Large intestine (tissue), 3 donors: Measurements from ENCODE around the gene FGGY. TPM values are rescaled to one million over a fixed set of nuclear protein-coding genes. Genes with fewer than 3 reads are reported as not detected.
A peak's percentile ranks its signal among the peaks of the same experiment; 100 is the strongest.

ENCODE experiments used
- DNase-seq, 2 donors: peaks; one replicate each; pipeline versions ENCODE4 v3.0.0 to v3.0.0-alpha.2; 2013
- H3K27ac ChIP-seq: one replicate; pipeline ENCODE4 v1.5.1; 2013; ENCODE audit warnings: low read length
- H3K27me3 ChIP-seq: 2 replicates; pipeline ENCODE4 v1.6.1; 2013; ENCODE audit warnings: low read length; ENCODE audit not compliant: control insufficient read depth, insufficient read depth
- H3K36me3 ChIP-seq: 2 replicates; pipeline ENCODE4 v1.6.1; 2013; ENCODE audit warnings: low read length; ENCODE audit not compliant: control insufficient read depth, insufficient read depth
- H3K4me1 ChIP-seq: one replicate; pipeline ENCODE4 v1.6.1; 2013; ENCODE audit warnings: low read length; ENCODE audit not compliant: control insufficient read depth, insufficient read depth
- H3K4me3 ChIP-seq: one replicate; pipeline ENCODE4 v1.5.1; 2013; ENCODE audit warnings: low read length
- H3K9me3 ChIP-seq: one replicate; pipeline ENCODE4 v1.6.1; 2013; ENCODE audit warnings: mild to moderate bottlenecking, low read depth, low read length, moderate library complexity; ENCODE audit not compliant: control insufficient read depth
- WGBS: methylation state at CpG from one replicate; pipeline ENCODE4 v1.1.5; 2013; ENCODE audit warnings: low lambda C conversion rate; ENCODE audit not compliant: insufficient coverage; 5-methylcytosine and 5-hydroxymethylcytosine counted together
- polyA plus RNA-seq: library from polyadenylated mRNA; unstranded; fragments of 120-200 nt; gene quantifications from one replicate; pipeline ENCODE4 v1.2.1, GENCODE V29; 2013

Gene FGGY
- polyA plus RNA-seq, 1 donor, result 17.5 TPM

- H3K4me1 ChIP-seq, result peaks cover 14% of the 10 kb centered on the region
- H3K27me3 ChIP-seq, result no peaks in the 10 kb centered on the region
- 40% methylated on average over 1 of the region's 3 CpGs for WGBS
- peak; percentile 77 to 90 for DNase-seq
- H3K9me3 ChIP-seq, result no peaks in the 10 kb centered on the region
- peak overlapping the region; percentile 72 for H3K27ac ChIP-seq
- no peaks in the 10 kb centered on the region for H3K36me3 ChIP-seq
- no peak overlapping the region for H3K4me3 ChIP-seq
These were observed 320.5 kb downstream of the FGGY start for GRCh38 chr1:59617434-59617833.

DNA sequence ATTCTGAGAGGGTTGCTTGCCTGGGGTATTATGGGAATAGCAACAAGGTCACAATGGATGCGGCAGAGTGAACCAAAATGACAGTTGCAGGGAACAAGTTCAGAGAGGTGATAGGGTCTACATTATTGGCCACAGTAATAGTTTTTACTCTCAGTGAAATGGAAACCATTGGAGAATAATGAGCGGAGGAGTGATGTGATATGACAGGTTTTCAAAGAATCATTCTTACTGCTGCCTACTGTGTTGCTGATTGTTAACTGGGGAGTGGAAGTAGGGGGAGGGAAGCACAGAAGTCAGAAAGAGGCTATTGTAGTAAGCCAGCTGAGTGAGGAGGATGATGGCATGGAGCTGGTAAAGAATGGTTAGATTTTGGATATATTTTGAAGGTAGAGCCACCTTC lies 322.7 kb downstream of the FGGY start:
- Histone ChIP-seq H3K27me3 (no peaks in the 10 kb centered on the region), H3K36me3 (no peaks in the 10 kb centered on the region), H3K27ac (no peak overlapping the region), H3K4me3 (no peak overlapping the region), H3K4me1 (peaks cover 14% of the 10 kb centered on the region), H3K9me3 (no peaks in the 10 kb centered on the region)
- WGBS, result no CpG with 5 or more reads among the region's 2 CpGs
- no peak for DNase-seq

DNA sequence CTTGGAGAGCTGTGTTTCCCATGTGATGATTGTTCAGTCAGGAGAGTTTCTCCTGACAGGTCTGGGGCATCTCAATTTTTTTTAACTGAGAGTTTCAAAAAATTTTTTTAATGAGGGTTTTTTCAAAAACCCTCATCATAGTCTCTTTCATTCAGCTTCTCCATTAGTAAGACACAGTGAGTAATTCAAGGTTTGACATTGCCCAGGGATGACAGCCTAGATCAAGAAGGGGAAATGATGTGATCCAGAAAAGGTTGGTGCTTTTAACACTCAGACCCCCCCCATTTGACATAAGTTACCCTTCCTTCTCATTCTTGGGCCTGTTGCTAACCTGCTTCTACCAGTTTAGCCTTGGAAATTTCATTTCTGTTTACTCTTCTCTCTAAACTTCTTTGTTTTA lies 328.5 kb downstream of the FGGY start:
- Histone ChIP-seq H3K36me3 (no peaks in the 10 kb centered on the region), H3K4me3 (no peak overlapping the region), H3K4me1 (no peaks in the 10 kb centered on the region), H3K9me3 (no peaks in the 10 kb centered on the region), H3K27me3 (no peaks in the 10 kb centered on the region), H3K27ac (no peak overlapping the region)
- DNase-seq, result no peak

DNA sequence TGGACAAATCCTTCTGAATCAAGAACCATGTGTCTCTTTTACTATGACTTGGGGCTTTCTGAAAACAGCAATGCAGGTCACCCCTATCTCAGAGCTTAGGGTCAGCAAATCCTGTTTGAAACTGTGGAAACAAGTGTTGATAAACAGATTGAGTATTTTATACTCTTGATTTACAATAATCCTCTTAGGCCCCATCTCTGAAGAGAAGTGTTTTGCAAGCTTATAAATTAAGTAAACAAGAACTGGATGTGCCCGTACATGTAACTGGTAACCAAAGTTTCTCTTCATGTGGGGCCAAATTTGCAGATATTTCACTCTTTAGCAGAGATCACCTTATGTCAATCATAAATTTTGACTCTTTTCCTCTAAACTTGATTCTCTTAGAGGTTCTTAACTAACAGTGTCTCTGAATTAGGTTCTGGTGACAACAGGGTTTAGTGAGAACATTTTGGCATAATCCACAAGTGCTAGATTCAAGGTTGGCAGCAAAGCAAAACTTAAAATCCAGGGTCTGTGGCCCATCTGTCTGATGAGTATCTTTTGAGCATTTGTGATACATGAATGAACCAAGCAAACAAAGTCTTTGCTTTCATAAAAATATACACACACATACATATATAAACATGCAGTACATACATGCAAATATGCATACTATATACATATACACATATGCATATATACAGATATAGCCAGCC lies 334.8 kb downstream of the FGGY start:
- 43% methylated on average over 1 of the region's 1 CpG for WGBS
- Histone ChIP-seq H3K36me3 (no peaks in the 10 kb centered on the region), H3K4me1 (no peaks in the 10 kb centered on the region), H3K4me3 (no peak overlapping the region), H3K27me3 (no peaks in the 10 kb centered on the region), H3K27ac (no peak overlapping the region), H3K9me3 (no peaks in the 10 kb centered on the region)
- DNase-seq, result no peak

GRCh38 chr1:59635097-59635496 lies 338.2 kb downstream of the FGGY start:
- H3K4me3 ChIP-seq, result no peak overlapping the region
- H3K27me3 ChIP-seq, result no peaks in the 10 kb centered on the region

DNA sequence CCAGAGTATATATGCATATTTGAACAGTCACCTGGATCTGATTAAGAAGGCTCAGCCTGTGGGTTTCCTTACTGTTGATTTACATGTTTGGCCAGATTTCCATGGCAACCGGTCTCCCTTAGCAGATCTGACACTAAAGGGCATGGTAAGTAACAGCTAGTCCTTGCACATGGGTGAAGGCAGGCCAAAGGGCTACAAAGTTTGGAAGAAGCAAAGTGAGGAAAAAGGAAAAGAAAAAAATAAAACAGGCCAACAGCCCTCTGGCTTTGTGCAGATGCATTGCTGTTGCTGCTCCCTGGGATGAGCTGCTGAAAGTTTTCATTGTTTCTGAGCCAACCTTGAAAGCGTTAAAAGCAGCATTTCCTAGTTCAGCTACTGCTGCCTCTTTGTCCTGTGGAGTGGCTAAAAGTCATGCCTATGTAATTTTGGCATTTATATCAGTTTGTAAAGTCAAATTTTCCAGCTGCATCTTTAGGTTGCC lies 341.4 kb downstream of the FGGY start:
- DNase-seq, result peak; percentile 20 to 72
- H3K4me3 ChIP-seq, result no peak overlapping the region
- H3K9me3 ChIP-seq, result no peaks in the 10 kb centered on the region
- WGBS, result 40% methylated on average over 1 of the region's 2 CpGs
- H3K4me1 ChIP-seq, result no peaks in the 10 kb centered on the region
- H3K27ac ChIP-seq, result no peak overlapping the region
- peaks cover 2% of the 10 kb centered on the region for H3K36me3 ChIP-seq
- H3K27me3 ChIP-seq, result no peaks in the 10 kb centered on the region

More at GRCh38 chr1:59635097-59635496, 338.2 kb downstream of the FGGY start:
- no peak for DNase-seq
- no peaks in the 10 kb centered on the region for H3K9me3 ChIP-seq
- H3K4me1 ChIP-seq, result no peaks in the 10 kb centered on the region
- H3K27ac ChIP-seq, result no peak overlapping the region
- WGBS, result 81% methylated on average over 2 of the region's 2 CpGs
- H3K36me3 ChIP-seq, result no peaks in the 10 kb centered on the region

- no peak overlapping the region for H3K27ac ChIP-seq
- no peaks in the 10 kb centered on the region for H3K9me3 ChIP-seq
- H3K36me3 ChIP-seq, result peaks cover 2% of the 10 kb centered on the region
- H3K4me3 ChIP-seq, result no peak overlapping the region
- H3K27me3 ChIP-seq, result no peaks in the 10 kb centered on the region
- H3K4me1 ChIP-seq, result no peaks in the 10 kb centered on the region
- WGBS, result no CpG with 5 or more reads among the region's 1 CpG
- DNase-seq, result no peak
These were observed 342.4 kb downstream of the FGGY start for GRCh38 chr1:59639266-59639665.

- Histone ChIP-seq H3K4me3 (no peak overlapping the region), H3K27me3 (no peaks in the 10 kb centered on the region), H3K9me3 (no peaks in the 10 kb centered on the region), H3K36me3 (peaks cover 2% of the 10 kb centered on the region), H3K27ac (no peak overlapping the region), H3K4me1 (no peaks in the 10 kb centered on the region)
- DNase-seq, result no peak
- WGBS, result 100% methylated on average over 1 of the region's 2 CpGs
These were observed 344.0 kb downstream of the FGGY start for GRCh38 chr1:59640851-59641250.

DNA sequence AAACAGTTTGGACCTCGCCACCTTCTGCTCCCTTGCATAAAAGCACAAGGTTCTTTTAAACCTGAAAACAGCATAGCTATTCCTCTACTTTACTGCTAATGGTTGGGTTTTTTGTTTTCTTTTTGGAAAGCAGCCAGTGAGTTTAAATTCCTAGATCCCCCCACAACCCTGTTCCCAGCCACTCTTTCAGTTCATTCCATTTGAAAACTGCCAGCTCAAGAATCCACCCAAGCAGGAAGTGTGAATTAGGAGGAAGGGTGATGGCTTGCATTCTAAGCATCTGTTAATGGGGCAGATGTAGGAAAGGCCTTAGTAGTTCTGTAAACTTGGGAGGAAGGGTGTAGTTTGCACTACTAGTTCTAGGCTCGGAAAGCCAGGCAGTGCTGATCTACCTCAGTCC lies 344.9 kb downstream of the FGGY start:
- Histone ChIP-seq H3K4me3 (no peak overlapping the region), H3K4me1 (no peaks in the 10 kb centered on the region), H3K27ac (no peak overlapping the region), H3K9me3 (no peaks in the 10 kb centered on the region), H3K36me3 (peaks cover 2% of the 10 kb centered on the region), H3K27me3 (no peaks in the 10 kb centered on the region)
- 100% methylated on average over 1 of the region's 2 CpGs for WGBS
- DNase-seq, result no peak

GRCh38 chr1:59643526-59643925 lies 346.6 kb downstream of the FGGY start:
- H3K27ac ChIP-seq, result no peak overlapping the region
- no peaks in the 10 kb centered on the region for H3K9me3 ChIP-seq
- no peaks in the 10 kb centered on the region for H3K27me3 ChIP-seq
- H3K36me3 ChIP-seq, result peaks cover 2% of the 10 kb centered on the region
- H3K4me1 ChIP-seq, result no peaks in the 10 kb centered on the region
- no peak for DNase-seq
- WGBS, result no CpG with 5 or more reads among the region's 1 CpG
- H3K4me3 ChIP-seq, result no peak overlapping the region

DNA sequence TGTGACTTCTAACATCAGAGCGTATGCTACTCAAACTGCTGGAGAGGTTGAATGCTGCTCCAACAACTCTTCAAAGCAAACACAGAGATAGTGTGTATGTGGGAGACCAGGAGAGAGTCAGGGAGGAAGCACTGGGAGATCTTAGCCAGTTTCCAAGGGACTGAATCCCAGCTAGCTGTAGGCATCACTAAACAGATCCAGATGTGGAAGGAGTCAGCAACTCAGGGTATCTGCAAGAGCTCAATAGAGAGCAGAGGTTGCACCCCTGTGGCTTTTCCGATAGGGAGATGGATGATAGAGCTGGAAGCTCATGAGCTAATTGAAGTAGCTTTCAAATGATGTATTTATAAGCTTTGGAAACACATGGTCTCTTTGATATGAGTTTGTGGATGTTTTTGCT lies 349.0 kb downstream of the FGGY start:
- Histone ChIP-seq H3K27ac (no peak overlapping the region), H3K4me1 (no peaks in the 10 kb centered on the region), H3K9me3 (no peaks in the 10 kb centered on the region), H3K36me3 (peaks cover under 1% of the 10 kb centered on the region), H3K27me3 (no peaks in the 10 kb centered on the region), H3K4me3 (no peak overlapping the region)
- DNase-seq, result no peak
- WGBS, result no CpG with 5 or more reads among the region's 2 CpGs
